ENCODE measurements around the gene CD34. TPM values are rescaled to one million over a fixed set of nuclear protein-coding genes. Genes with fewer than 3 reads are reported as not detected.
"Not testable (repeated sequence)": the region's sequence is repeated elsewhere in the genome, so short reads cannot be mapped to it uniquely, and the experiment has no call there.

The CD34 gene
- total RNA-seq, 2 donors from 2014 or later = 67.8 to 77.3 TPM

DNA sequence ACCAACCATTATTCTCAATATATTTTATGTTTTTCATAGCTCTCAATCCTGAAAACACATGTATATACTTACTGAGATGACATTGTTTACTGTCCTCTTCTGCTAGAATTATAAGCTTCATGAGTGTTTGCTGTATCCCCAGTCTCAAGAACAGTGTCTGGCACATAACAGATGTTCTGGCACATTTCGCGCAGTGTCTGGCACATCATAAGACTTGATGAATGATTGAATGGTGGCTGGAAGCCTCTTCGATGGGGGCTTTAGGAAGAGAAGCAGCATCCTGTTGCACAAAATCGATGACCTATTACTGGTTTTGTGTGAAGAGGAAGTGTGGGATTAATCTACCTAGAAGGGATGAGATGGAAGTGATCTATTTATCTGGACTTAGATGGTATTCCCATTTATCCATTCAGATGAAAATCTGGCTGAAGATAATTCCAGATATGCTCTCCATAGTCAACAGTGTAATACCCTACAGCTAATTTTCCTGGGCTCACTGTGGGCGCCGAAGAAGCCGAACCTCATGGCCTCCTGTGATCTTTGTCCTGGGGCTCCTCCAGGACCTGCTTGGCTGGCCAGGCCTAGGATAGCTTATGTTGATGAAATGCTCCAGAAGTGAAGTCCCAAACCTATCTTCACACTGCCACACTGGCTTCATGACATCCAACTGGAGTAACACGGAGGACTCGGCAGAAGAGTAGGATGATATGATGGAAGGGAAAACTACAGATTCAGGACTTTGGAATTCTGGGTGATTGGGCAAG lies 26.5 kb downstream of the CD34 start:
- Histone ChIP-seq H3K36me3 (no peaks in the 10 kb centered on the region), H3K27ac (peak overlapping the region; percentile 1 to 21), H3K4me3 (no peak overlapping the region), H3K27me3 (replicated peaks; ENCODE audit: insufficient read depth) (no peaks in the 10 kb centered on the region), H3K9me3 (no peaks in the 10 kb centered on the region), H3K4me1 (ENCODE audit: control insufficient read depth in 1 of 2, low read depth in 2 of 2) (peaks cover 11 to 27% of the 10 kb centered on the region in 2 donors)
- TF ChIP-seq, protein P1, sequence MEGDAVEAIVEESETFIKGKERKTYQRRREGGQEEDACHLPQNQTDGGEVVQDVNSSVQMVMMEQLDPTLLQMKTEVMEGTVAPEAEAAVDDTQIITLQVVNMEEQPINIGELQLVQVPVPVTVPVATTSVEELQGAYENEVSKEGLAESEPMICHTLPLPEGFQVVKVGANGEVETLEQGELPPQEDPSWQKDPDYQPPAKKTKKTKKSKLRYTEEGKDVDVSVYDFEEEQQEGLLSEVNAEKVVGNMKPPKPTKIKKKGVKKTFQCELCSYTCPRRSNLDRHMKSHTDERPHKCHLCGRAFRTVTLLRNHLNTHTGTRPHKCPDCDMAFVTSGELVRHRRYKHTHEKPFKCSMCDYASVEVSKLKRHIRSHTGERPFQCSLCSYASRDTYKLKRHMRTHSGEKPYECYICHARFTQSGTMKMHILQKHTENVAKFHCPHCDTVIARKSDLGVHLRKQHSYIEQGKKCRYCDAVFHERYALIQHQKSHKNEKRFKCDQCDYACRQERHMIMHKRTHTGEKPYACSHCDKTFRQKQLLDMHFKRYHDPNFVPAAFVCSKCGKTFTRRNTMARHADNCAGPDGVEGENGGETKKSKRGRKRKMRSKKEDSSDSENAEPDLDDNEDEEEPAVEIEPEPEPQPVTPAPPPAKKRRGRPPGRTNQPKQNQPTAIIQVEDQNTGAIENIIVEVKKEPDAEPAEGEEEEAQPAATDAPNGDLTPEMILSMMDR (IDR thresholded peaks at IDR 0.05) = no peak
- no peak for ATAC-seq (ENCODE audit: insufficient number of reproducible peaks, low FRiP score, low read depth)
- no peak for DNase-seq (ENCODE audit: low spot score)

DNA sequence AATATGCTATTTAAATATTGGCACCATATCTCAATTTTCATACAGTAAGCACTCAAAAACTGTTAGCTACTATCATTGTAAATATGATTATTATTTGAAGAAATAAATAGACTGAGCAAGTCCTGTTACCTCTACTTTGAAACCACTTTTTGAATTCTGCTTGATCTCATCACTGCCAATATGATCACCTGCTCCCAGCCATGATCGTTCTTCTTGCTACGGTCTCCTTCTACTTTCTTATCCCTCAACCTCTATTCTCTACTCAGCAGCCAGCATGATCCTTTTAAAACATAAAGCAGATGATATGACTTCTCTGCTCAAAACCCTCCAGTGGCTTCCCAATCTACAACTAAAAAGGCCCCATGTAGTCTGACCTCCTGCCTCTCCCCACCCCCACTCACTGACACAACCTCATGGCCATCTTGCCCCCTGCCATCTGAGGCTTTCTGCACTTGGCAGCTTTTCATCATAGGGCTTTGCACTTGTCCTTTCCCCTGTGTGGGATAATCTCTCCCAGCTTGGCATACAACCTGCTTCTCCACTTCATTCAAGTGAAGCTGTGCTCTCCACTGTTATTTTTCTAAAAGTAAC lies 27.2 kb downstream of the CD34 start:
- DNase-seq (ENCODE audit: low spot score) = no peak
- no peak overlapping the region for H3K27ac ChIP-seq

DNA sequence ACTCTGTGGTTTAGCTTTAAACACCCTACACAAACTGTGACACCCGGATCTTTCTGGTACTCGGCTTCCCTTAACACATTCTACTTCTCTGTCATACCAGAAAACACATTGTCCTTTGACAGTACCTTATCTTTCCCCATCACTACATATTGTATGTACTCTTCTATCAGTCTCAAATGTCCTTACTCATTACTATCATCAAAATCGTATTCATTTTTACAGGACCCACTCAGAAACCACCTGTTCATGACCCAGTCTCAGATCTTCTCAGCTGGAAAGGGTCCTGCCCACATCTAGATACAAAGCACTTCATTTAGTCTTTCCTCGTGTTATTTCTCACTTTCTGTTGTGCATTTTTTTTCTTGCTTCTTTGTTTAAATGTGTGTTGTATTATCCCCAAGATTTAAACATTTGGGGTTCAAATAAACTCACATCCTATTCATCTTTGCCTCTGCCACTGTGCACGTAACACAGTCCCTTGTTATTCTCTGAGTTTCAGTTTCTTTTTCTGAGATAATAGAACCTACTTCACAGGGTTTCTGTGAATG lies 27.7 kb downstream of the CD34 start:
- ATAC-seq (ENCODE audit: insufficient number of reproducible peaks, low FRiP score, low read depth) (no peak), DNase-seq (ENCODE audit: low spot score) (no peak)
- Histone ChIP-seq H3K27ac (no peak overlapping the region), H3K4me1 (ENCODE audit: control insufficient read depth in 1 of 2, low read depth in 2 of 2) (peaks cover 3 to 14% of the 10 kb centered on the region in 2 donors), H3K9me3 (no peaks in the 10 kb centered on the region), H3K27me3 (replicated peaks; ENCODE audit: insufficient read depth) (no peaks in the 10 kb centered on the region), H3K4me3 (peak overlapping the region; percentile 23), H3K36me3 (no peaks in the 10 kb centered on the region)
- TF ChIP-seq, protein P1 (IDR thresholded peaks at IDR 0.05) = no peak

More for the DNA sequence above, 27.2 kb downstream of the CD34 start:
- Histone ChIP-seq H3K4me1 (ENCODE audit: control insufficient read depth in 1 of 2, low read depth in 2 of 2) (peaks cover 4 to 20% of the 10 kb centered on the region in 2 donors), H3K36me3 (no peaks in the 10 kb centered on the region), H3K9me3 (no peaks in the 10 kb centered on the region), H3K27me3 (replicated peaks; ENCODE audit: insufficient read depth) (no peaks in the 10 kb centered on the region), H3K4me3 (peak overlapping the region; percentile 23)
- ATAC-seq (ENCODE audit: insufficient number of reproducible peaks, low FRiP score, low read depth) = no peak
- TF ChIP-seq, protein P1 (IDR thresholded peaks at IDR 0.05) = no peak

DNA sequence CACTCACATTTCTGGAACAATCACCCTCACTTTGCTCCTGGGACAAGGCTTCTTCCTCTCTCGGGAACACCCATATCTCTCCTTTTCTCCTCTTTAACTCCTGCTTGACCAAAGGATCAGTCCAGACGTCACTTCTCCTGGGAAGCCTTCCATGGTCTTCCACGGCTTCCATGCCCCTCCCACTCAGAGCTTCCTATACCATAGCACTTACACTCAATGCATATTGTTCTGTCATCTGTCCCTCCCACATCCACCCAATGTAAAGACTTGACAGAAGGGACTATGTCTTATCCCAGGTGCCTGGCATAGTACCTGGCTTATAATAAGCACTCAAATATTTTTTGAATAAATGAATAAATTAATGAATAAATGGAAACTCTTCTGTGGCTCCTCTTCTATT lies 28.2 kb downstream of the CD34 start:
- no peak for DNase-seq (ENCODE audit: low spot score)
- ATAC-seq (ENCODE audit: insufficient number of reproducible peaks, low FRiP score, low read depth) = no peak
- H3K27ac ChIP-seq = no peak overlapping the region

DNA sequence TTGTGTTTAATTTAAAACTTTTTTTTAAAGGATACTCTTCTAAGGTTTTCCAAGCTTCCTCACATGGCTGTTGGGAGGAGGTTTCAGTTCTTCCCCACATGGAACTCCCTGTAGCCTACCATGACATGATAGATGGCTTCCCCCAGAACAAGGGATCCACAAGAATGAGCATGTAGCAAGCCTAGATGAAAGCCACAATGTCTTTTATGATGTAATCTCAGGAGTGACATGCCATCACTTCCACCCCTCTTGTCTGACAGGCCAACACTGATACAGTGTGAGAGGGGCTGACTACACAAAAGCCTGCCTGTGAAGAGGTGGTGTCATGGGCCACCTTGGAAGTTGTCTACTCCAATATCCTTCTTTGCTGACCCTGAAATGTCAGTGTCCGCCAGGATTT lies 32.0 kb downstream of the CD34 start:
- peaks cover 0 to 2% of the 10 kb centered on the region in 2 donors for H3K4me1 ChIP-seq (ENCODE audit: control insufficient read depth in 1 of 2, low read depth in 2 of 2)
- no peaks in the 10 kb centered on the region for H3K36me3 ChIP-seq
- no peak overlapping the region for H3K27ac ChIP-seq
- ATAC-seq (ENCODE audit: insufficient number of reproducible peaks, low FRiP score, low read depth) (no peak), DNase-seq (ENCODE audit: low spot score) (no peak)
- no peak overlapping the region for H3K4me3 ChIP-seq
- H3K27me3 ChIP-seq (replicated peaks; ENCODE audit: insufficient read depth) = no peaks in the 10 kb centered on the region
- TF ChIP-seq, protein P1 (IDR thresholded peaks at IDR 0.05) = no peak
- H3K9me3 ChIP-seq = no peaks in the 10 kb centered on the region

More for the DNA sequence above, 28.2 kb downstream of the CD34 start:
- Histone ChIP-seq H3K4me1 (ENCODE audit: control insufficient read depth in 1 of 2, low read depth in 2 of 2) (peaks cover 3 to 14% of the 10 kb centered on the region in 2 donors), H3K27me3 (replicated peaks; ENCODE audit: insufficient read depth) (no peaks in the 10 kb centered on the region), H3K9me3 (no peaks in the 10 kb centered on the region), H3K4me3 (no peak overlapping the region), H3K36me3 (no peaks in the 10 kb centered on the region)
- TF ChIP-seq, protein P1 (IDR thresholded peaks at IDR 0.05) = no peak

DNA sequence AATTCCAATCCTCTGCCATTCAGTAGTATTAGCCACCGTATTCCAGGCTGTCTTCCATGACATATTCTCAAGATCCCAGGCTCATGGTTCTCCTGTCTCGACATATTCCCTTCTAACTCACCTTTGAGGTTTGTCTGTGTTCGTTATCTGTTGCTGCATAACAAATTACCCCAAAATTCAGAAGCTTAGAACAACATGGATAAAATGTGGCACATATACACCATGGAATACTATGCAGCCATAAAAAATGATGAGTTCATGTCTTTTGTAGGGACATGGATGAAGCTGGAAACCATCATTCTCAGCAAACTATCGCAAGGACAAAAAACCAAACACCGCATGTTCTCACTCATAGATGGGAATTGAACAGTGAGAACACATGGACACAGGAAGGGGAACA lies 33.0 kb downstream of the CD34 start:
- H3K27ac ChIP-seq; H3K36me3 ChIP-seq; H3K9me3 ChIP-seq; H3K4me3 ChIP-seq; DNase-seq (ENCODE audit: low spot score); H3K27me3 ChIP-seq (replicated peaks; ENCODE audit: insufficient read depth); ATAC-seq (ENCODE audit: insufficient number of reproducible peaks, low FRiP score, low read depth): not testable (repeated sequence)
- H3K4me1 ChIP-seq (ENCODE audit: control insufficient read depth in 1 of 2, low read depth in 2 of 2) = peaks cover 0 to 12% of the 10 kb centered on the region in 2 donors

Measured in thoracic aorta (tissue), 2 donors.